MM.1S (cell line): ENCODE data around the gene CDK5R2.

Experiments
- DNase-seq: peaks from one replicate; pipeline ENCODE4 v3.0.0-alpha.2; 2015
- H2AFZ ChIP-seq: fragments of 300-600 bp; sonication (generic); 2 replicates; pipeline ENCODE4 v1.6.0; 2016; ENCODE audit warnings: antibody characterized with exemption, low read length
- H3F3A ChIP-seq: fragments of 300-600 bp; sonication (generic); 2 replicates; pipeline ENCODE4 v1.6.1; 2016; ENCODE audit warnings: mild to moderate bottlenecking, antibody characterized with exemption, low read length, moderate library complexity, mixed read lengths; ENCODE audit not compliant: insufficient read depth
- H3K27ac ChIP-seq: fragments of 300-600 bp; sonication (generic); 2 replicates; pipeline ENCODE4 v1.5.1; 2016; ENCODE audit warnings: mild to moderate bottlenecking, low read length
- H3K27me3 ChIP-seq: fragments of 300-600 bp; sonication (generic); replicated peaks from 2 replicates; pipeline ENCODE4 v1.6.0; 2016; ENCODE audit warnings: low read length; ENCODE audit not compliant: insufficient read depth
- H3K36me3 ChIP-seq: fragments of 300-600 bp; sonication (generic); replicated peaks from 2 replicates; pipeline ENCODE4 v1.6.1; 2016; ENCODE audit warnings: mild to moderate bottlenecking, low read length, mixed read lengths; ENCODE audit not compliant: insufficient read depth
- H3K4me1 ChIP-seq: fragments of 300-600 bp; sonication (generic); 2 replicates; pipeline ENCODE4 v1.6.1; 2016; ENCODE audit warnings: low read length, mixed read lengths
- H3K4me2 ChIP-seq: fragments of 300-600 bp; sonication (generic); 2 replicates; pipeline ENCODE4 v1.6.0; 2016; ENCODE audit warnings: low read depth, low read length
- H3K4me3 ChIP-seq: fragments of 300-600 bp; sonication (generic); 2 replicates; pipeline ENCODE4 v1.5.1; 2016; ENCODE audit warnings: low read length, mixed read lengths
- H3K79me2 ChIP-seq: fragments of 300-600 bp; sonication (generic); 2 replicates; pipeline ENCODE4 v1.6.1; 2016; ENCODE audit warnings: mixed run types, low read length, mixed read lengths
- H3K9ac ChIP-seq: fragments of 300-600 bp; sonication (generic); 2 replicates; pipeline ENCODE4 v1.6.1; 2016; ENCODE audit warnings: low read length, mixed read lengths
- H3K9me2 ChIP-seq: fragments of 300-600 bp; sonication (generic); replicated peaks from 2 replicates; pipeline ENCODE4 v1.6.1; 2016; ENCODE audit warnings: mild to moderate bottlenecking, low read length, mixed read lengths; ENCODE audit not compliant: insufficient read depth
- H3K9me3 ChIP-seq: fragments of 300-600 bp; sonication (generic); replicated peaks from 2 replicates; pipeline ENCODE4 v1.6.1; 2016; ENCODE audit warnings: mild to moderate bottlenecking, low read length, mixed read lengths; ENCODE audit not compliant: insufficient read depth
- H4K20me1 ChIP-seq: fragments of 300-600 bp; sonication (generic); 2 replicates; pipeline ENCODE4 v1.6.1; 2016; ENCODE audit warnings: mild to moderate bottlenecking, low read length, moderate library complexity, mixed read lengths; ENCODE audit not compliant: insufficient read depth
- CTCF ChIP-seq: fragments of 300-600 bp; sonication (generic); IDR thresholded peaks from 2 replicates; pipeline ENCODE4 v1.5.1; 2016; ENCODE audit warnings: antibody characterized with exemption, low read length, mixed read lengths
- EZH2 ChIP-seq: fragments of 300-600 bp; sonication (generic); optimal IDR thresholded peaks from 2 replicates; pipeline ENCODE3; 2017; ENCODE audit warnings: low read depth, mild to moderate bottlenecking, antibody characterized with exemption, low read length, mixed read lengths
- EZH2phosphoT487 ChIP-seq: fragments of 300-600 bp; sonication (generic); IDR thresholded peaks from 2 replicates; pipeline ENCODE4 v1.6.1; 2018; ENCODE audit warnings: antibody characterized with exemption, low read length

CDK5R2 gene

GRCh38 chr2:218985021-218985324 is 25.5 kb downstream of the CDK5R2 start, which contains the start of gene FEV:
Gene FEV, minus strand, starts transcription at chr2:218985184. Its CDS starts 109 bp downstream, at chr2:218985075.
- no peaks in the 10 kb centered on the region for H3K9me3 ChIP-seq
- no peak within 1 kb of the TSS for H2AFZ ChIP-seq
- TF ChIP-seq CTCF (no peak), EZH2 (peak; percentile 11), EZH2phosphoT487 (no peak)
- DNase-seq = no peak
- no peak within 1 kb of the TSS for H3K4me2 ChIP-seq
- no peaks in the 10 kb centered on the region for H3K36me3 ChIP-seq
- H3K4me3 ChIP-seq = no peak within 1 kb of the TSS
- H3K27ac ChIP-seq = no peak within 1 kb of the TSS
- peaks cover 88% of the 10 kb centered on the region for H3K27me3 ChIP-seq
- no peaks in the 10 kb centered on the region for H3K79me2 ChIP-seq
- no peaks in the 10 kb centered on the region for H4K20me1 ChIP-seq
- H3K9me2 ChIP-seq = no peaks in the 10 kb centered on the region
- H3K9ac ChIP-seq = no peak within 1 kb of the TSS
- H3K4me1 ChIP-seq = peaks cover 5% of the 10 kb centered on the region; the same call in 1 of the 2 replicates
- no peaks in the 10 kb centered on the region for H3F3A ChIP-seq

DNA sequence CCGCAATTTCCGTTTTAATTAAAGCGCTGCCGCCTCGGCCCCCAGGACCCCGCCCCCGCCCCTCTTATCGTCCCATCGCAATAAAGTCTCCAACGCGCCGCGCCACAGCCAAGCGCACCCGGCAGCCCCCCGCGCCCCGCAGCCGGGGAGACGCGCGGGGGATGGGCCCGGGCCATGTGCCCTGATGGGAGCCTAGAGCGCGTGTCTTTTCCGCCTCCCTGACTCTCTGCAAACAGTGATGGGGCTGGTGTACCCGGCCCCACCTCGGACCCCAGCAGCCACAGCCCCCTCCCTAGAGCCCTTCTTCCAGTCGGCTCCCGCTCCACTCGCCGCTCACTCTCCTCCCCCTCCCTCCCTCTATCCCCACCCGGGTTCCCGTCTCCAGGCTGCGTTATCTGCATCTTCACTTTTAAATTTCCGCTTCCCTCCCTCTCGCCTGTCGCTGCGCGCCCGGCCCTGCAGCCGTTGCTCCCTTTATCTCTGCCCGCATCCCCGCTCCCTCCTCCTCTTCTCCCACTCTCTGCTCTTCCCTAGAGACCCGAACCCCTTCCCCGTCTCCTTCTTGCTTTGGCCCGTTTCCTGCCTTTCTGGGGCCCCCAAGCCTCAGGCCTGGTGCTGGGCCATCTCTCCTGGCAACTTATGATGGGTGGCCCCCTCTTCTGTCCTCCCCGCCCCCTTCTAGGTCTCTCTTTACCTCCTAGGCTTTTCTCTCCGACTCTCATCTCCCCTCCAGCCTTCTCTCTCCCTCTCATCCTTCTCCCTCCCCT is 26.0 kb downstream of the CDK5R2 start:
- Histone ChIP-seq H3K9ac (no peak overlapping the region), H3K4me3 (no peak overlapping the region), H3K4me2 (no peak overlapping the region), H2AFZ (no peak overlapping the region), H3K27ac (no peak overlapping the region), H3K4me1 (peaks cover 5% of the 10 kb centered on the region; the same call in 1 of the 2 replicates), H3K36me3 (no peaks in the 10 kb centered on the region), H3K9me2 (no peaks in the 10 kb centered on the region), H4K20me1 (no peaks in the 10 kb centered on the region), H3F3A (no peaks in the 10 kb centered on the region), H3K27me3 (peaks cover 93% of the 10 kb centered on the region), H3K9me3 (no peaks in the 10 kb centered on the region), H3K79me2 (no peaks in the 10 kb centered on the region)
- TF ChIP-seq EZH2 (no peak), CTCF (no peak), EZH2phosphoT487 (no peak)
- DNase-seq = peak; percentile 2

- DNase-seq = peak; percentile 2
- Histone ChIP-seq H3K27me3 (peaks cover 95% of the 10 kb centered on the region), H3K4me2 (no peak overlapping the region), H3K9me2 (no peaks in the 10 kb centered on the region), H3F3A (no peaks in the 10 kb centered on the region), H3K36me3 (no peaks in the 10 kb centered on the region), H3K4me1 (no peaks in the 10 kb centered on the region), H3K4me3 (no peak overlapping the region), H4K20me1 (no peaks in the 10 kb centered on the region), H3K27ac (no peak overlapping the region), H3K79me2 (no peaks in the 10 kb centered on the region), H3K9me3 (no peaks in the 10 kb centered on the region), H2AFZ (no peak overlapping the region), H3K9ac (no peak overlapping the region)
- TF ChIP-seq CTCF = no peak
- TF ChIP-seq EZH2 = no peak
- no peak for TF ChIP-seq EZH2phosphoT487
Measured at GRCh38 chr2:218986148-218986761, 26.8 kb downstream of the CDK5R2 start.
